HepG2 (cell line): ENCODE results near the gene TAAR9. TPM values are rescaled to one million over a fixed set of nuclear protein-coding genes. Genes with fewer than 3 reads are reported as not detected.

Experiments
- ATAC-seq: fragments of 200-7000 bp; cut with Tn5 transposase; 3 replicates; pipeline ENCODE4 v1.9.1; 2020; ENCODE audit warnings: mild to moderate bottlenecking, moderate library complexity
- BruUV-seq: library from RNA; stranded (reverse); fragments of 400-500 nt; replicated peaks from 2 replicates; lab custom pipeline; 2021; lab: Mats Ljungman, UMichigan
- CTCF ChIA-PET: fragments of 300-600 bp; formaldehyde crosslinking; extraction: SDS; loops from one replicate; lab custom pipeline; 2021; ENCODE audit warnings: low total read pairs, inconsistent platforms, low intra/inter-chr PET ratio; lab: Yijun Ruan, JAX
- POLR2A ChIA-PET: fragments of 350-600 bp; sonication (Branson Sonifier 250); formaldehyde crosslinking; loops from one replicate; lab custom pipeline; 2020; ENCODE audit warnings: antibody characterized with exemption, inconsistent platforms; lab: Yijun Ruan, JAX
- DNase-seq: peaks from one replicate; pipeline ENCODE4 v3.0.0-alpha.2; 2015; ENCODE audit warnings: low spot score
- FAIRE-seq: peaks from 3 replicates; lab custom pipeline; 2011; peaks lifted over from hg19 to GRCh38; lab: Jason Lieb, UNC
- H2AFZ ChIP-seq: one replicate; pipeline ENCODE4 v1.6.1; 2011; ENCODE audit warnings: low read length, inconsistent platforms
- H3K27ac ChIP-seq: fragments of 300-600 bp; 3 replicates; pipeline ENCODE4 v1.8.0; 2011; ENCODE audit warnings: mixed run types, mild to moderate bottlenecking, mixed read lengths, low read length, inconsistent platforms; ENCODE audit not compliant: insufficient read depth; ENCODE audit errors: extremely low read length
- H3K27me3 ChIP-seq, 2 experiments: fragments of 200-600 bp in 1 of 2; 2 replicates in 1 of 2; 3 replicates in 1 of 2; pipeline versions ENCODE4 v1.6.0 to v1.8.0; 2011; ENCODE audit warnings: low read length in 2 of 2, mild to moderate bottlenecking in 2 of 2, moderate library complexity in 2 of 2, inconsistent platforms in 1 of 2; ENCODE audit not compliant: insufficient read depth in 2 of 2, control insufficient read depth in 1 of 2
- H3K36me3 ChIP-seq, 2 experiments: fragments of 200-600 bp in 1 of 2; replicated peaks in 1 of 2; 2 replicates in 1 of 2; 3 replicates in 1 of 2; pipeline versions ENCODE4 v1.5.1 to v1.8.0; 2011; ENCODE audit warnings: low read length in 2 of 2, inconsistent platforms in 1 of 2; ENCODE audit not compliant: insufficient read depth in 2 of 2, control insufficient read depth in 1 of 2
- H3K4me1 ChIP-seq: 2 replicates; pipeline ENCODE4 v1.5.1; 2012; ENCODE audit warnings: low read length, inconsistent platforms; ENCODE audit not compliant: insufficient read depth
- H3K4me2 ChIP-seq: 2 replicates; pipeline ENCODE4 v1.6.0; 2011; ENCODE audit warnings: low read depth, low read length, inconsistent platforms
- H3K4me3 ChIP-seq, 3 experiments: fragments of 200-600 bp in 1 of 3; sonication (generic), shearing (Covaris generic) in 1 of 3; replicated peaks in 1 of 3; 2 replicates each; pipeline ENCODE4 v1.5.1; 2011 to 2016; ENCODE audit warnings: low read length in 3 of 3, inconsistent platforms in 2 of 3, low read depth in 2 of 3, mild to moderate bottlenecking in 2 of 3, control low read depth in 1 of 3, mixed read lengths in 1 of 3; ENCODE audit not compliant: insufficient read depth in 1 of 3
- H3K79me2 ChIP-seq: one replicate; pipeline ENCODE4 v1.6.1; 2011; ENCODE audit warnings: low read length, inconsistent platforms; ENCODE audit not compliant: insufficient read depth
- H3K9ac ChIP-seq: 2 replicates; pipeline ENCODE4 v1.6.0; 2011; ENCODE audit warnings: mild to moderate bottlenecking, low read depth, low read length, inconsistent platforms; ENCODE audit not compliant: insufficient read depth
- H3K9me3 ChIP-seq: 2 replicates; pipeline ENCODE4 v1.5.1; 2012; ENCODE audit warnings: mild to moderate bottlenecking, low read length
- H4K20me1 ChIP-seq: 2 replicates; pipeline ENCODE4 v1.6.0; 2011; ENCODE audit warnings: inconsistent platforms, mild to moderate bottlenecking, low read length, moderate library complexity; ENCODE audit not compliant: insufficient read depth
- GATA4 ChIP-seq: sonication (generic); IDR thresholded peaks from 2 replicates; pipeline ENCODE4 v1.6.1; 2016; ENCODE audit warnings: antibody characterized with exemption, low read depth, borderline replicate concordance
- MTF1 ChIP-seq: sonication (generic); formaldehyde crosslinking; IDR thresholded peaks from 2 replicates; pipeline ENCODE4 v1.5.0; 2020; ENCODE audit warnings: missing genetic modification reagents
- PAXIP1 ChIP-seq: sonication (generic); formaldehyde crosslinking; conservative IDR thresholded peaks from 2 replicates; pipeline ENCODE4 v1.4.0; 2020; ENCODE audit warnings: mild to moderate bottlenecking, missing genetic modification reagents, moderate library complexity
- RELA ChIP-seq: sonication (generic); formaldehyde crosslinking; IDR thresholded peaks from 2 replicates; pipeline ENCODE4 v1.4.0; 2020; ENCODE audit warnings: missing genetic modification reagents
- SMAD3 ChIP-seq: sonication (generic); formaldehyde crosslinking; IDR thresholded peaks from 2 replicates; pipeline ENCODE4 v1.4.0; 2020; ENCODE audit warnings: missing genetic modification reagents
- USF2 ChIP-seq, 2 experiments: sonication (generic) in 1 of 2; formaldehyde crosslinking in 1 of 2; IDR thresholded peaks; 2 replicates each; pipeline versions ENCODE4 v1.5.1 to v1.6.1; 2011 to 2020; ENCODE audit warnings: borderline replicate concordance in 1 of 2, low read depth in 1 of 2, low read length in 1 of 2, mild to moderate bottlenecking in 1 of 2, missing genetic modification reagents in 1 of 2, moderate library complexity in 1 of 2
- ZBTB2 ChIP-seq: sonication (generic); formaldehyde crosslinking; IDR thresholded peaks from 2 replicates; pipeline ENCODE4 v1.8.0; 2022; ENCODE audit warnings: low read depth, missing genetic modification reagents
- ZFY ChIP-seq: sonication (generic); formaldehyde crosslinking; IDR thresholded peaks from 2 replicates; pipeline ENCODE4 v1.4.0; 2020; ENCODE audit warnings: missing genetic modification reagents
- ZNF275 ChIP-seq: sonication (generic); formaldehyde crosslinking; IDR thresholded peaks from 2 replicates; pipeline ENCODE4 v1.8.0; 2022; ENCODE audit warnings: missing genetic modification reagents, mild to moderate bottlenecking, inconsistent platforms, borderline replicate concordance
- ZNF343 ChIP-seq: sonication (generic); formaldehyde crosslinking; IDR thresholded peaks from 2 replicates; pipeline ENCODE4 v1.4.0; 2020; ENCODE audit warnings: mild to moderate bottlenecking, missing genetic modification reagents
- ZSCAN12 ChIP-seq: sonication (generic); formaldehyde crosslinking; IDR thresholded peaks from 2 replicates; pipeline ENCODE4 v1.9.0; 2021; ENCODE audit warnings: mild to moderate bottlenecking, missing genetic modification reagents
- ZXDC ChIP-seq: sonication (generic); formaldehyde crosslinking; IDR thresholded peaks from 2 replicates; pipeline ENCODE4 v1.5.0; 2020; ENCODE audit warnings: mild to moderate bottlenecking, missing genetic modification reagents
- WGBS: methylation state at CpG from one replicate; pipeline ENCODE4 v1.1.6; 2017; ENCODE audit warnings: low lambda C conversion rate; 5-methylcytosine and 5-hydroxymethylcytosine counted together
- in situ Hi-C: cut with HindIII; loops from 2 replicates; pipeline ENCODE4 v1.10.0; 2017; ENCODE audit warnings: low pct_unique_long_range_greater_than_20kb; ENCODE audit not compliant: extremely low pct_ligation_motif_present
- intact Hi-C: fragments of 100-400 bp; cut with micrococcal nuclease; formaldehyde crosslinking; loops from one replicate; pipeline ENCODE4 v1.10.0; 2022; ENCODE audit not compliant: unreplicated experiment
- polyA plus RNA-seq, 8 experiments: library from polyadenylated mRNA; depleted of rRNA in 3 of 8; stranded (reverse) in 7 of 8; unstranded in 1 of 8; fragments of >200 nt; fragmentation: Illumina TruSeq in 4 of 8; extraction: Trizol in 4 of 8; gene quantifications; 2 replicates each; pipeline versions ENCODE4 v1.2.1 to v1.2.3, GENCODE V29; 2011 to 2016; ENCODE audit warnings: low read depth in 4 of 8, missing spikeins in 1 of 8, mixed read lengths in 1 of 8; ENCODE audit not compliant: insufficient read depth in 1 of 8
- total RNA-seq, 5 experiments: library from RNA; depleted of rRNA; stranded (reverse); fragments of >200 nt; fragmentation: Illumina TruSeq; extraction: Trizol; gene quantifications; 2 replicates each; pipeline ENCODE4 v1.2.3, GENCODE V29; 2016; ENCODE audit warnings: low read depth in 1 of 5

The TAAR9 gene
- total and polyA plus RNA-seq, 2 of the 13 experiments (the other 11 are each of a cell fraction or from before 2014, with no cell fraction given): 0.07 TPM; not detected in 1

DNA sequence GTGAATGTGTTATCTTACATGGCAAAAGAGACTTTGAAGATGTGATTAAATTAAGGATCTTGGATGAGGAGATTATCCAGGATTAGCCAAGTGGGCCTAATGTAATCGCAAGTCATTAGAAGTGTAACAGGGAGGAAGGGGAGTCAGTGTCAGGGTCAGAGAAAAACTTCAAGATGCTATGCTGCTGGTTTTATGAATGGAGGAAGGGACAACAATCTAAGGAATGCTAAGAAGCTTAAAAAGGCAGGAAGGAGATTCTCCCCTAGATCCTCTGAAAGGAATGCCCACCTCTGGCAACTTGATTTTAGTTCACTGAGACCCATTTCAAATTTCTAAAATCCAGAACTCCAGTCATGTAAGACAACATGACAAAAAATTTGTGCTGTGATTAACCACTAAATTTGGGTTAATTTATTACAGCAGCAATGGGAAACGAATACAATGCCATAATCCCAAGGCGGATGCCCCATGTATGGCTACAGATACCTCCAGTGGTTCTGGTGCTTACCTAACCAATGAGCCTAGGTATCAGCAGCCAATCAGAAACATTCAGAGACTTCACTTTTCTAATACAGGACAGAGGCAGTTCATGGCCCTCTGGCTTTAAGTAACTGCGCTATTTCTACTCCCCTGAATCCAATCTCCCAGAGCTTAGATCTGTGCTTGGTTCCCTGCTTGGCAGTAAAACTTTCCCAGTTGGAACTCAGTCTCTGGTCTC lies 10.8 kb downstream of the TAAR9 start:
- FAIRE-seq: no peak
- no peak for DNase-seq
- Histone ChIP-seq H3K4me2 (no peak overlapping the region), H3K9ac (no peak overlapping the region), H3K4me1 (no peaks in the 10 kb centered on the region), H3K4me3 (no peak overlapping the region), H3K79me2 (no peaks in the 10 kb centered on the region), H4K20me1 (no peaks in the 10 kb centered on the region), H3K27me3 (no peaks in the 10 kb centered on the region), H3K36me3 (no peaks in the 10 kb centered on the region), H3K27ac (no peak overlapping the region), H2AFZ (no peak overlapping the region), H3K9me3 (no peaks in the 10 kb centered on the region)
- no TSS peak for BruUV-seq
- 48% methylated on average over 4 of the region's 4 CpGs for WGBS
- in situ Hi-C loops: no loop called here
- intact Hi-C loops: no loop called here
- ChIA-PET POLR2A (no interaction called here), CTCF (no interaction called here)
- no peak for ATAC-seq
- TF ChIP-seq PAXIP1: no peak
- TF ChIP-seq ZNF343 (CRISPR knock-in tag): no peak
- TF ChIP-seq RELA: no peak
- TF ChIP-seq ZFY: no peak
- no peak for TF ChIP-seq MTF1 (CRISPR knock-in tag)
- no peak for TF ChIP-seq SMAD3 (CRISPR knock-in tag)
- no peak for TF ChIP-seq GATA4
- TF ChIP-seq ZXDC (CRISPR knock-in tag): no peak
- TF ChIP-seq USF2 (IDR thresholded peaks at IDR 0.05; ENCODE audit: low read depth, low read length): no peak
- no peak for TF ChIP-seq USF2 (CRISPR knock-in tag; IDR thresholded peaks at IDR 0.05; ENCODE audit: borderline replicate concordance)
- TF ChIP-seq ZSCAN12: no peak
- TF ChIP-seq ZNF275 (CRISPR knock-in tag): no peak
- no peak for TF ChIP-seq ZBTB2 (CRISPR knock-in tag)
